GM19240 (cell line): ENCODE results near the gene UGT2B28.
"Not testable (repeated sequence)": the region's sequence is repeated elsewhere in the genome, so short reads cannot be mapped to it uniquely, and the experiment has no call there.

ENCODE experiments used
- DNase-seq: peaks from one replicate; pipeline ENCODE4 v3.0.0; 2011; ENCODE audit warnings: low spot score; ENCODE audit not compliant: insufficient read length

Gene UGT2B28

DNA sequence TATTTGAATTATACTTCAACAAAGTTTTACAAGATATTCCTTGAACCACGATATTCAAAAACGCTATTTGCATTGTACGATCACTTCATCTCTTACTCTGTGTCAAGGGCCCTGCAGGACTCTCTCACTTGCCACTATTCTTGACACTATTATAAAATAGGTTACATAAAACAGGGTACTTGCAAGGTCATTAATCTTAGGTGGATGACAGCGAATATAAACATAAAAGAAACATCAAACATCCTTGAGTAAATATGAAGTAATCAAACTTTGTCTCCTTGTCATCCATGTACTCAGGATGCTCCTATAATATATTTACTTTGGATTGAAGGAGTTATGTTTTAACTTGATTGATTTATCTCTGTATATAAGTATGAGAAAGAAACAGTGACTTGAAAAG lies at the start of gene UGT2B28:
Gene UGT2B28, plus strand, starts transcription at position 395 of the 400 bp plus-strand sequence. CDS start 26 bp downstream, outside the sequence.
- not testable (repeated sequence) for DNase-seq

DNA sequence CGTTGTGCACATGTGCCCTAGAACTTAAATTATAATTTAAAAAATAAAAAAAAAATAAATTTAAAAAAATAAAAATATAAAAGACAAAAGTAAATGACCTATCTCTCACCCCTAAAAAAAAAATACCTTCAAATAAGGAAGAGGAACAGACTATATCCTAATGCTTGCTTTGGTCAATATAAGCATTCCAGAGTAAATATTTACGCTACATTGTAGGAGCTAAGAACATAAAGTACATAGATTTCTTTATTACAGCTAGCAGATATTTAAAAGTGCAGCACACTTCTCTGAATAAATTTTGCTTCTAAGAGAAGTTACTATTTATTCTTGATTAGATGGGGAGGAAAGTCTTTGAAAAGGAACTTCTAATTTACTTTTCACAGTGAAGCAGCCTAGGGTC lies 41.2 kb upstream of the UGT2B28 start:
- no peak for DNase-seq

DNA sequence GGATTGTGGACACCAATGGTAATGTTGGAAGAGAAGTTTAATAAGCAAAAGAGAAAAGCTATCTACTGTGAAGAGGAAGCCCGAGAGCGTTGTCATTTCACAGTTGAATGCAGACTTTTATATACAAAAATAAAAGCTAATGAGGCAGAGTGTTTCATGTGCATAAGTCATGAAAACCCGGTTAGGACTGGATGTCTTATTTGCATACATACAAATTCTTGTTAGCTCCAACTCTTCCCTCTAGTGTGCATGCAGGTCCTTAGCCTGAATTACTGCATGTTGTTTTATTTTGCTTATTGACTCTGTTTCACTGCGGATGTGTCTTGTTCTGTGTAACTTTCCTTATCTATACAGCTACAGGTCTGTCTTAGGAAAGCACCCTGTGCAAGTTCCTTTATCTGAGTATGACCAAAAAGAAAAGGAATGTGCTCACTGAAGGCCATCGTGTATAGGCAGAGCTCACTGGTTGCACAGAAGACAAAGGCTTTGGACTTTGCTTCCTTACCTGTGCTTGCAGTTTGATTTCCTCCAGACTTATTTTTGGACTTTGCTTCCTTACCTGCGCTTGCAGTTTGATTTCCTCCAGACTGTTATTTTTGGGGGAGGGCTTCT lies 40.6 kb upstream of the UGT2B28 start:
- DNase-seq = no peak

DNA sequence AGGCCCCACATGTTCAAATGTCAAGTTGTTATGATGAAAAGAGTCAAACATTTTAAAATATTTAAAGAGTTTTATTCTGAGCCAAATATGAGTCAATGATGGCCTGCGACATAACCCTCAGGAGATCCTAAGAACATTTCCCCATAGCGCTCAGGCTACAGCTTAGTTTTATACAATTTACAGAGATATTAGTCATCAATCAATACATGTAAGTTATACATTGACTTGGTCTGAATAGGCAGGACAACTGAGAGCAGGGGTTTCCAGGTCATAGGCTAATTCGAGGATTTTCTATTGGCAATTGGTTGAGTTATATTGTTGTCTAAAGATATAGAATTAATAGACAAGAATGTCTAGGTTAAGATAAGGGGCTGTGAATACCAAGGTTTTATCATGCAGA lies 39.5 kb upstream of the UGT2B28 start:
- not testable (repeated sequence) for DNase-seq

DNA sequence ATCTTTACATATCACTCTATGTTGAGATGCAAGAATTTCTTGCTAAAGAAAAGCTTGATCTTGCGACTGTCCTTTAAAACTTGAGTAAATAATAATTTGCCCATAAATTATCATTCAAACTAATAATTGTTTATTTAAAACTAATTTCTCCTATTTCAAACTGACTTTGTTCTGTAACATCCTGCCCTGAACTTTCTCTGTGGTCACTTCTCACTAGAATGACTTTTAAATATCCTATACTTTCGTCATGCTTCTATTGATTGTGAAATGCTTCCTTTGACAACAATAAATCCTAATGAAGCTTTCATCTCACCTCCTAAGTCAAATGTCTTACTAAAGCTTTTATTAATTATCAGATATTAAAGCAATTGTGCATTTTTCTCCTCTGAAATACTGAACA lies 38.5 kb upstream of the UGT2B28 start:
- not testable (repeated sequence) for DNase-seq

DNA sequence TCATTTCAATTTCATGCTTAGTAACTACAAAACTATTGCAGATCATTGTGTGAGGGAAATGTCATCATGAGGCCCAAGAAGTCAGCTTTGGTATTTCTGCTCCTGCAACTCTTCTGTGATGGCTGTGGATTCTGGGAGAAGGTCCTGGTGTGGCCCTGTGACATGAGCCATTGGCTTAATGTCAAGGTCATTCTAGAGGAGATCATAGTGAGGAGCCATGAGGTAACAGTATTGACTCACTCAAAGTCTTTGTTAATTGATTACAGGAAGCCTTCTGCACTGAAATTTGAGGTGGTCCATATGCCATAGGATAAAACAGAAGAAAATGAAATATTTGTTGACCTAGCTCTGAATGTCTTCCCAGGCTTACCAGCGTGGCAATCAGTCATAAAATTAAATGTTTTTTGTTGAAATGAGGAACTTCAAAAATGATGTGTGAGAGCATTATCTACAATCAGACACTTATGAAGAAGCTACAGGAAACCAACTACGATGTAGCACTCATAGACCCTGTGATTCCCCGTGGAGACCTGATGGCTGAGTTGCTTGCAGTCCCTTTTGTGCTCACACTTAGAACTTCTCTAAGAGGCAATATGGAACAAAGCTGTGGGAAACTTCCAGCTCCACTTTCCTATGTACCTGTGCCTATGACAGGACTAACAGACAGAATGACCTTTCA lies 37.6 kb upstream of the UGT2B28 start:
- not testable (repeated sequence) for DNase-seq

DNA sequence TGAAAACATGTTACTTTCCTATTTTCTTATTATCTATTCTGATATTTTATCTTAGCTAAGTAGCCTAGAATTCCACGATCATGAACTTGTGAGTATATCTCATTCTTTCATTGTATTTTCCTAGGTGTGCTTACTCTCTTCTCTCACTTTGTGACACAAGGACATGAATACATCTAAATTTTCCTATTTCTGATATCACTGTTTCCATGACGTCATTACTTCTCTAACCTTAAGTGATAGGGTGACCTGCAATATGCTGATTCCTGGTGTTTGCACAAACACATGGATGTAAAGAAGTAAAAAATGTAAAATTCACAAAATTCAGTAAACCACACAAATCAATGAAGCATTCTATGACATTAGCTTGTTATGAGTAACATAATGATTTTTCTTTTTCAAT lies 29.4 kb upstream of the UGT2B28 start:
- not testable (repeated sequence) for DNase-seq

DNA sequence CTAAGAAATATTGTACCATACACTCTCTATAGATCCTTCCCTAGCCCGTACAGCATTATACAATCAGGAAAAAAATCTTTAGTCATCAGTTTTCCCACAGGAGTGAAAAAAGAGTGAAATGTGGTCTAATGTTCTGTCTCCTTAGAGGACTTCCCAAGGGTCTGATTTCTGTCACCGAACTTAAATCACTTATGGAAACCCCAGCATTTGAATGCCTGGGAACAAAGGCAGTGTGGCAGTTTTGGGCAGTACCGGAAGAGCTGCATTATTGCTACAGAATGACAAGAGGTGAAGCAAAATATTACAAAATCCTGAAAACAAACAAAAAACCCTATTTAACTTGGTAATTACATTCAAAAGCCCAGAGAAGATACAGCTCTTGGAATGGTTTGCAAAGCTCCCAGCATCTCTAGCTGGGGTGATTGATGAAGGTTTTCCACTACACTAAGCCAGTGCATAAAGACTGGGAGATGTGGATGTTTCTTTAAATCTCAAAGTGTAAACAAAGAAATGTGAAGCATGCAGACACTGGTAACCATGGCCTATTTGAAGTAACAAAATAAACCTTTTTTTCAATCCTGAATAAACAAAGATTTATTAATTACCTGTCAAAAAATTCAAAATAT lies 27.0 kb upstream of the UGT2B28 start:
- not testable (repeated sequence) for DNase-seq

DNA sequence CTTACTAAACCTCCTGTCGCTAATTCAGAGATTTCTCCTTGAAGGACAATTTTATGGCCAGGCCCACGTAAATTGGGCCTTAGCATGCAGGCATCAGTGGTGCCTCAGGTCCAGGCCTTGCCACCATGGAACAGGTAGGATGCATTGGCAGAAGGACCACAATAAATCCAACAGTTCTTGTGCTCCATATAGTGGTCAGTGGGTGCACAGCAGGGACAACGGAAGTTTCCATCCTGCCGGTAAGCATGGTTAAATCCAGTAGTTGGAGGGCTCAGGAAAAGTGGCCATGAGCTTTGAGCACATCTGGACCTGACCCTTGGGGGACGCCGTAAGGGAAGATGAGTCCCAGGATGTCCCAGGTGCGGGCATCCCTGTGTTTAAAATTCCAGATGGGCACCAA lies 11.7 kb upstream of the UGT2B28 start:
- DNase-seq = not testable (repeated sequence)

DNA sequence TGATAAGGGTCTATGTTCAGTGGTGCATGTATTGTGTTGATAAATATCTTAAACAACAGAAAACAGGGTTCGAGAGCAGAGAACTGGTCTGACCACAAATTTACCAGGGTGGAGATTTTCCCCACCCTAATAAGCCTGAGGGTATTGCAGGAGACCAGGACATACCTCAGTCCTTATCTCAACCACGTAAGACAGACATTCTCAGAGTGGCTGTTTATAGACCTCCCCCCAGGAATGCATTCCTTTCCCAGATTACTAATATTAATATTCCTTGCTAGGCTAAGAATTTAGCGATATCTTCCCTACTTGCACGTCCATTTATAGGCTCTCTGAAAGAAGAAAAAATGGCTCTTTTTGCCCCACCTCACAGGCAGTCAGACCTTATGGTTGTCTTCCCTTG lies 16.1 kb downstream of the UGT2B28 start:
- not testable (repeated sequence) for DNase-seq

DNA sequence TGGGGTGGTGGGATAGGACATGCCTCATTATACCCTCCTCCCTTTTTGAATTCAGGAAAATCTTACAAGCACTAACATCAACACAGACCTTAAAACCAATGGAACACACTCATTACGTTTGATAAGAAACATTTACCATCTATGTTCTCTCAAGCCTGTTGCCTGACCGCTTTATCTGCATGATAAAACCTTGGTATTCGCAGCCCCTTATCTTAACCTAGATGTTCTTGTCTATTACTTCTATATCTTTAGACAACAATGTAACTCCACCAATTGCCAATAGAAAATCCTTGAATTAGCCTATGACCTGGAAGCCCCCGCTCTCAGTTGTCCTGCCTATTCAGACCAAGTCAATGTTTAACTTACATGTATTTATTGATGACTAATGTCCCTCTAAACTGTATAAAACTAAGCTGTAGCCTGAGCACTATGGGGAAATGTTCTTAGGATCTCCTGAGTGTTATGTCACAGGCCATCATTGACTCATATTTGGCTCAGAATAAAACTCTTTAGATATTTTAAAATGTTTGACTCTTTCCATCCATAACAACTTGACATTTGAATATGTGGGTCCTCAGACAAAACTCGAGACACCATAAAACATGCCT lies 28.3 kb downstream of the UGT2B28 start:
- not testable (repeated sequence) for DNase-seq

DNA sequence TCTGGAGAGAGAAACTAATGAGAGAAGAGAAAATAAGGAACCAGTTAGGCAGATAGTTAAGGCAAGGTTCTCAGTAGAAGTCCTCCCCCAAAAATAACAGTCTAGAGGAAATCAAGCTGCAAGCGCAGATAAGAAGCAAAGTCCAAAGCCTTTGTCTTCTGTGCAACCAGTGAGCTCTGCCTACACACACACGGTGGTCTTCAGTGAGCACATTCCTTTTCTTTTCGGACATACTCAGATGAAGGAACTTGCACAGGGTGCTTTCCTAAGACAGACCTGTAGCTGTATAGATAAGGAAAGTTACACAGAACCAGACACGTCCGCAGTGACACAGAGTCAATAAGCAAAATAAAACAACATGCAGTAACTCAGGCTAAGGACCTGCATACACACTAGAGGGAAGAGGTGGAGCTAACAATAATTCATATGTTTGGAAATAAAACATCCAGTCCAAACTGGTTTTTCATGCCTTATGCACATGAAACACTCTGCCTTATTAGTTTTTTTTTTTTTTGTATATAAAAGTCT lies 29.3 kb downstream of the UGT2B28 start:
- not testable (repeated sequence) for DNase-seq

DNA sequence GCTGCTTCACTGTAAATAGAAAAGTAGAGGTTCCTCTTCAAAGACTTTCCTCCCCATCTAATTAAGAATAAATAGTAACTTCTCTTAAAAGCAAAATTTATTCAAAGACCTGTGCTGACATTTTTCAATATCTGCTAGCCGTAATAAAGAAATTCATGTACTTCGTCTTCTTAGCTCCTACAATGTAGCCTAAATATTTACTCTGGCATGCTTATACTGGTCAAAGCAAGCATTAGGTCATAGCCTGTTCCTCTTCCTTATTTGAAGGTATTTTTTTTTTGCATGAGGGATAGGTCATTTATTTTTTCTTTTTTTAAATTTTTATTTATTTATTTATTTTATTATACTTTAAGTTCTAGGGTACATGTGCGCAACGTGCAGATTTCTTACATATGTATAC lies 30.0 kb downstream of the UGT2B28 start:
- not testable (repeated sequence) for DNase-seq

DNA sequence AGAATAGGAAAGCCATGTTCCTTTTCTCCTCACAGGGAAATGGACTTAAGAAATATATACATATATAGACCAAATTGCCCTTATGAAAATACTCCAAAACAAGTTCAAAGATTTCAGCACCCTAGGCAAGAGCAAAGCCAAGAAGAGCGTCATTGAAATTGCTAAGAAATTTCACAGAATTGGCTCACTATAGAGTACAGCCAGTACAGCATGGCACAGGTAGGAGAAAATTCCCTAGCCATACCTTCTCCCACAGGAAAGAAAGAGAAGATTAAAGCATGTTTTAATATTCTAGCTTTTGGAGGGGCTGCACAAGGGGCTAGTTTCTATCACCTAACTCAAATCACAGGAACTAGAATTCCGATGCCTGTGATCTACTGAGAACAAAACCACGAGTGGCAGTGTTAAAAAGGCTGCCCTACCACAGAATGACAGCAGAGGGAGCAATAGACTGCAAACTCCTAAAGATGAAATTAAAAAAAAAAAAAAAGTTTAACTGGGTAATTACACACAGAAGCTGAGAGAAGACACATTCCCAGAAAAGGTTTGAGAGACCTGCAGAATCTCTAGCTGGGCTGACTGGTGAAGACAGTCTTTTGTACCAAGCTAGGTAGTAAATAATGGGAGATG lies 37.5 kb downstream of the UGT2B28 start:
- not testable (repeated sequence) for DNase-seq

DNA sequence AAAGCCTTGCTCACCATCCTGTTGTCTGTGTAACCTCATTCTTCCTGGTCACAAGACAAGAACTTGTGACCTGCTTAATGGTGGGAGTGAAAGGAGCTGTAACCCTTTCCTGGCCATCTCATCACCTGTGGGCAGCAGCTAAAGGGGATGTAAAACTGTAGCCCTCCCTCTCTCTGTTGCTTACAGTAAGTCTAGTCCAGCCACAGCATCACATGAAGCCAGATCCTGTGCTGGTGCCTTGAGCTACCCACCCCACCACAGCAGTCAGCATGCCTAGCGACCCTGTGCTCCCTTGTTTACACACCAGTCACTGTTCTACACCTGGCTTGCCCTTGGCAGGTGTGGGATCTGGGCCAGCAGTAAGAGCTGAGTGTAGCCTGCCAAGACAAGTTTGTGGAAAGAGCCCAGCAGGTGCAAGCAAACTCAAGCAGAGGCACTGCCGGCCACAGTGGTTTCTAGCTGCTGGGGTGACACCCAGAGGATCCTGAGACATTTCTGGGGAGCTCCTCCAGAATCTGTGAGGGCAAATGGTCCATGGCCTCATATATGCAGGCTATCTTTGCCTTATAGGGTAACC lies 41.0 kb downstream of the UGT2B28 start:
- no peak for DNase-seq

DNA sequence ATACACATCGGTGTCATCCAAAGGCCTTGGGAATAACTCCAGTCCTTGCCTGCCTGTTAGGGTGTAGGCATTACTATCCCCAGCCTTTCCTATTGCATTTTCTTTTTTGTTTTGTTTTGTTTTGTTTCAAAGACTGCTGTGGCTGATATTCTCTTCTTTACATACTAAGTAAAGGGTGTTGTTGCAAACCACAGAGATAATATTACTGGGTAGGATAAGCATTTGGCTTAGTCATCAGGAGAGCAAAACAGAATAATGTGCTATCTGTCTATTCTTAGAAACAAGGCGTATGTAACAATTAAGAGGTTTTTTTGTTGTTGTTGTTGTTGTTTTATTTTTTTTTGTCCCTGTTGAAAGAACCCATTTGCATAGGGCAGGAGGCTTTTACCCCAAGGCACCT lies 41.8 kb downstream of the UGT2B28 start:
- DNase-seq = no peak

DNA sequence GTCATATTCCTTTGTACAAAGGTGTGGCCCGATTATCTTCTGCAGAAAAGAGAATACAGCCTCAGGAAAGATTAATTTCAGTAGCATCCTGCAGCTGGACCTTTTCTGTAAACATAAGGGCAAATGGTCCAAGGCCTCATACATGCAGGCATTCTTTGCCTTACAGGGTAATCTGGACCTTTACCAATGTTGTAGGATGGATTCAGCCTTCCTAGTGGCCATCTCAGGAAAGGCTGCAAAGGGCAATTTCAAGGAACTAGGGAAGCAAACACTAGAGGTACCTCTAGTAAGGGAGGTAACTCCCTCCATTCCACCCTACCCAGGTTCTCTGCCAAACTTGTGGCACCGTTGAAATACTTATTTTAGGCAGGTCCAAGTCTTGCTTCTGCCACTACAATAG lies 43.0 kb downstream of the UGT2B28 start:
- DNase-seq = no peak

DNA sequence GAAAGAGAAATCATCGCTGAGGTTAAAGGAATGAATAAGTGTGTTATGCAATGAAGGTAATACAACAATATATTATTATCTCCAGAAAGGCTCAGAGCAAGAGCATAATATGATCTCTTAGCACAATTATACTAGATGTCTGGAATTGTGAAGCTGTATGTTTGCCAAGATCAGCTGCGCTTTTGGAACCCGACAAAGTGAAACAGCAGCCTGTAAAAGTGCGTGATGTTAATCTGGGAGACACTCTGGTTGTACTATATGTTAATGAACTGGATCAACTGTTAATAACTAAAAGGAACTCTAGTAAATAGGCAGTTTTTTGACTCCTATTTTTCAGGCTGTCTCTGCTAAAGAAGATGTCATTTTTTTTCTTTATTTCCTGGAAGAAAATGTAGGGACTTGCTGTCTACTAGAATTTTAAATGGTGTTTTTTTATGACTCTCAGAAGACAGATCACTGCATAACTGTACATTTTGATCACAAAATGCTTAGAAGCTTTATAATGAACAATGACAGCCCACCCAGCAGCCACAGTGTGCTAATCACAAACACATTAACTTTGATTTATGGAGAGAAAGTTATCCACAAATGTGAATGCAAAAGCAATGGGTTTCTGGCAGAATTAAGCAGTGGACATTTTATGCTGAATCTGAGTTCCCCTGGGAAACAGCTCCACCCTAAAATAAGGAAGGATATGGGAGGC lies 50.2 kb downstream of the UGT2B28 start:
- no peak for DNase-seq

DNA sequence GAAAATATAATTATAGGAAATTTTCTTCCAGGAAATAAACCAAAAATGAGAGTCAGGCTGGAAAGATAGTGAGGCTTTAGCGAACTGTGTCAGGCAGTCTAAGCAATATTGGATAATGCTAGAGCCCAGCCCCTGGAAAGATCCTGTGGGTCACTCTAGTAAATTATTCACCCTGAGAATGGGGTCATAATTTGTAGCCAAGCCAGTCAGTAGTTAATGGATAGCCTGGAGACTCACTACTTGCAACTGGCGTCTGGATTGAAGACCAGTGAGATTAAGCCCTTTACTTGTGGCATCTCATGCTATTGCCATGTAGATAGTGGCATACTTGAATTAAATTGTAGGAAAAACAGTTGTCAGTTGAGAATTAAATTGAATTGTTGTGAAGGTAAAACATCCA lies 51.0 kb downstream of the UGT2B28 start:
- not testable (repeated sequence) for DNase-seq

DNA sequence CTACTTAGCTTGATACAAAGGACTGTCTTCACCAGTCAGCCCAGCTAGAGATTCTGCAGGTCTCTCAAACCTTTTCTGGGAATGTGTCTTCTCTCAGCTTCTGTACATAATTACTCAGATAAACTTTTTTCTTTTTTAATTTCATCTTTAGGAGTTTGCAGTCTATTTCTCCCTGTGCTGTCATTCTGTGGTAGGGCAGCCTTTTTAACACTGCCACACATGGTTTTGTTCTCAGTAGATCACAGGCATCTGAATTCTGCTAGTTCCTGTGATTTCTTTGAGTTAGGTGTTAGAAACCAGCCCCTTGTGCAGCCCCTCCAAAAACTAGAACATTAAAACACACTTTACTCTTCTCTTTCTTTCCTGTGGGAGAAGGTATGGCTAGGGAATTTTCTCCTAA lies 55.2 kb downstream of the UGT2B28 start:
- not testable (repeated sequence) for DNase-seq
